ENCODE data around the gene ST6GALNAC5. TPM values are rescaled to one million over a fixed set of nuclear protein-coding genes. Genes with fewer than 3 reads are reported as not detected.

ST6GALNAC5 gene
- total RNA-seq, 1 donor from 2014 or later, result not detected

DNA sequence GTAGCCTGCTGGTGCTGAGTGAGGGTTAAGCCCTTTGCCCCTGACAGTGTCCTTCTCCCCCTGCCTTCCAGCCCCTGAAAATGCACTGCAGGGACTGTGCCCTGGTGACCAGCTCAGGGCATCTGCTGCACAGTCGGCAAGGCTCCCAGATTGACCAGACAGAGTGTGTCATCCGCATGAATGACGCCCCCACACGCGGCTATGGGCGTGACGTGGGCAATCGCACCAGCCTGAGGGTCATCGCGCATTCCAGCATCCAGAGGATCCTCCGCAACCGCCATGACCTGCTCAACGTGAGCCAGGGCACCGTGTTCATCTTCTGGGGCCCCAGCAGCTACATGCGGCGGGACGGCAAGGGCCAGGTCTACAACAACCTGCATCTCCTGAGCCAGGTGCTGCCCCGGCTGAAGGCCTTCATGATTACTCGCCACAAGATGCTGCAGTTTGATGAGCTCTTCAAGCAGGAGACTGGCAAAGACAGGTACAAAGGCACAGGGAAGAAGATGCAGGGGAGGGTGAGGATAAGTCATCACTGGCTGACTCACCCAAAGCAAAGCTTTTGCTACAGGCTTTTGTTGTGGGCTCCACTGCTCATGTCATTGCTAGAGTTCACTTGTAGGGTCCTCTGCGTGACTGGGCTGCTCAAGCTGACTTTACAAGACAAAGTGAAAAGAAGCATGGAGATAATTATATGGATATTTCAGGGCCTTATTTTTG lies 177.0 kb downstream of the ST6GALNAC5 start:
- DNase-seq (ENCODE audit: low read depth in 2 of 2), result no peak

DNA sequence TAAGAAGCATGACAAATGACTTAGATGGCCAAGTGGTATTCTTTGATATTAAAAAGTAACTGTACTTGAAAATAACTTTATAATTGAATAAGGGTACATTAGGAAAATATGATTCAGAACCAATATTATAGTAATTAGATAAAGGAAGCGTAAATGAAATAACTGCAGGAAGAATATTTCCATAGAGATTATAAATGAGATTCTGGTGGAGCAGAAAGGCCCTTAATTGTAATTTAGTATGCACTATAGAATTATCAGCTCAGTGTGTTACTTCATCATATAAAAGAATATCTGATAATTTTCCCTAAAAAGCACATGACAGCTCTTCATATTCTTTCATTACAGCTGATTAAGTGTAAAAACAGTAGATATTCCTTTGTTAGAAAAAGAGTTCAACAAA lies 180.3 kb downstream of the ST6GALNAC5 start:
- no peak for DNase-seq (ENCODE audit: low read depth in 2 of 2)

DNA sequence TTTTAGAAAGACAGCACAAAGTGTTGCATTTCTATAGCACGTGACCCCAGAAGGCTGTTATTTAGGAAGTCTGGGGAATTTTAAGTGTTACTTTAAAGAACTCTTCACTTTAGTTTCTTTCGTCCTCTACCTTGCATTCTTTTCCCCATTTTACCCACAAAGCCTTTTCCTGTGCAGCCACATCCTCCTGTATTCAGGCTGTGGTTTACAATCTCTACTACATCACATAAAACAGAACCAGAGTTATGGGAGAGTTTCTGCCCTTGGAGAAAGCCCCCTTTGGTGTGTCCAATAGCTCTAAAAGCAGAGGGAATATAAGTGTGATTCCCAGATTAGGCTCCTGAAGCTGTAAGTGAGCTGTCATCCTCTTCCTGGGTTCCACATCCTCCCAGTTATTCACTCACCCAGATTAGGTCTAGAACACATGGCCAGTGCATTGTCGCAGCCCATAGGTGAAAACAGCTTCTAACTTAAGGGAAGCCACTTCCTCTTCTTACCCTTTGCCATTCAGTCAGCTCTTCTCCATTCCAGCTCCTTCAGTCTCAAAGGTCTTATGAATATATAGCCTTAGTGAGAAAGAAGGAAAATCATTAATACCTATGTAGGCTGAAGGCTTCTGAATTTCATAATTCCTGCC lies 180.8 kb downstream of the ST6GALNAC5 start:
- no peak for DNase-seq (ENCODE audit: low read depth in 2 of 2)

DNA sequence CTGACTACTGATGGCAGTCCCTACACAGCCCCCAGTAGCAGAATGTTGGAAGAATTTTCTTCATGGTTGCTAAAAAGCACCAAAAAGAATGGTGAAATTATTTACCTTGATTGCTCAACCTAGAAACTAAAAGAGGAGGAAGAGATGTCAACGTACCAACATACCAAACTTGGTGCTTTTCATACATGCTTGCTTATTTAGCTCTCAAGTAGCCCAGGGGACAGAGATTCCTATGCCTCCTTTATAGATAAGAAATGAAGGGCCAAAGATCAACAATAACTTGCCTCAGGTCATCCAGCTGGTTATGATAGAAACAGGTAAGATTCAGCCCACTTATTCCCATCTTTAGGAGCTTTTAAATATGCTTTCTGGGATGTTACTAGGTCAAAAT lies 181.3 kb downstream of the ST6GALNAC5 start:
- DNase-seq (ENCODE audit: low read depth in 2 of 2), result no peak

DNA sequence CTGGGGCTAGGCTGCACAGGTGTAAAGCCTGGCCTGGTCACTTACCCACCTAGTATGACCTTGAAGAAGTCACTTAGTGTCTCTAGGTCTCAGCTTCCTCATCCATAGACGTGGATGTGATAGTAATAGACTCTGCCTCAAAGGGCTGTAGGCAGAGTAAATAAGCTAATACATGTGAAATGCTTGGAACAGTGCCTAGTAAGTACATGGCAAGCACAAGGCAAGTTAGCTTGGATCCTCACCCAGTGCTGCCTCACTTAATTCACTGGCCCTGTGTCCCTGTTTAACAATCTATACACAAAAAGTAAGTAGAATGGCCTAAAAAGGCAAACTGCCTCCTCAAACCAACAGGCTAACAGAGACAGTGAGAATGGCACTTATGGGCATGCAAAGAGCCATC lies 184.1 kb downstream of the ST6GALNAC5 start:
- DNase-seq (ENCODE audit: low read depth in 2 of 2), result no peak

DNA sequence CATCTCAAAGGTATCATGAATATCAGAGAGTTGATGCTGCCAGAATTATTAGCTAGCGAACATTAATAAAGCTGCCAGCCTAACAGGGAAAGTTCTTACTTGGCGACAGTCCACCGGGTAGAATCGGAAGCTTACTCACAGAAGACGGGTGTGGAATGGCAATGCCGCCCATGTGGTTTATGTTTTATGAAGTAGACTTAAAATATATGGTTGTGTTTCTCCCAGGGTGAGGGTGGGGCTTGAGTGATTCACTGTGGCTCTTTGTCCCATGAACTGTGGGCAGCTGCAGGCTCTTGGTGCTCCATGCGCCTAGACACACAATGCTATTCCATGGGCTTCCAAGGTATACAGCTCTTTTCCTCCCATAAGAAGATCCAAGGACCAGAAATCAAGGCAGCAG lies 189.2 kb downstream of the ST6GALNAC5 start:
- no peak for DNase-seq (ENCODE audit: low read depth in 2 of 2)

DNA sequence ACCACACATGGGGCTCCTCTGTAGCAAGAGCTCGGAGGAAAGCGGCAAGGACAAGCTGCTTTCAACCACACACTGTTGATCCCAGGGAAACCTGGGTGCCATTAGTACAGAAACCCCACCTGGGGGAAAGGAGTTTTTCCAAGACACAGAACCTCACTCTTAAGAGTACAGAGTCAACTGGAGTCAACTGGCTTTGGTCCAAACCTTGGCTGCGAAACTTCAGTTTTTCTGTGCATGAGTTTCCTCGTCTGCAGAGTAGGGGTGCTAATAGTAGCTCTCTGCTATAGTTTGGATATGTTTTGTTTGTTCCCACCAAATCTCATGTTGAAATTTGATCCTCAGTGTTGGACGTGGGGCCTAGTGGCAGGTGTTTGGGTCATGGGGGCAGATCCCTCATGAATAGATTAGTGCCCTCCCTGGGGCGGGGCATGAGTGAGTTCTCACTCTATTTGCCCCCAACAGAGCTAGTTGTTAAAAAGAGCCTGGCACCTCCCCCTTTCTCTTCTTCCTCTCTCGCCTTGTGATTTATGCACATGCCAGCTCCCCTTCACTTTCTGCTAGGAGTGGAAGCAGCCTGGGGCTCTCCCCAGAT lies 190.8 kb downstream of the ST6GALNAC5 start:
- DNase-seq (ENCODE audit: low read depth in 2 of 2), result no peak

DNA sequence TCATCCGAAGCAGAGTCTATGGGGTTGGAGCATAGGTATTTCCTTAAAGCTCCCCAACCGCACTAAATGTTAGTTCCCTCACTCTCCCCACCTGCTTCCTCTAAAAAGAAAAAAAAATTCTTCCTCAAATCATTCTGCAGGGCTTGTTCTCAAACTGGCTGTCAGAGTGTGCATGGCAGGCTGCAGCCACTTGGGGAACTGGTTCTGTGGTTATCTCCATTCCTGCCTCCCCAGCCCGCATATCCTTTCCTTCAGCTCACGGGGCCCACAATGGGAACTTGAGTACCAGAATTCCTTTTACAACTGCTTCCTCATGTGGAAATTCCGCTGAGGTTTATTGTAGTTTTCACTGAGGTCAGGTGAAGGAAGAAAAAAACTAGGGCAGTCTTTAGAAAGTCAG lies 192.7 kb downstream of the ST6GALNAC5 start:
- no peak for DNase-seq (ENCODE audit: low read depth in 2 of 2)

DNA sequence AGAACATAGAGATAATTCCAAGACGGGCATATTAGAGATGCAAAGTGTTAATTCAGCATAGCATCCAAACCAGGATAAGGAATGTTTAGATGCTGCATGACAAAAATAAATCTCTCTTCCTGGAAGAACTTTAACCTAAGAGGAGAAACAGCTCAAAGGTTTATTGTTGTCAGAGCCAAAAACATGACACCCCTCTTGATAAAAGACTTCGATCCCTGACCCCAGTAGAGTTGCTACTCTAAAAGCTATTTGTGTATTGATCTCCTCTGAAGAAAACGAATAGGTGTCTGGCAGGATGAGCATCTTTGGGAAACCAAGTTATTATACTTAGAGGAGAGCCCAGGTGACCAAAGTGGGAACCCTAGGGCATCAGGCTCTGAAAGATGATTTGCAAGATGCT lies 193.9 kb downstream of the ST6GALNAC5 start:
- no peak for DNase-seq (ENCODE audit: low read depth in 2 of 2)

DNA sequence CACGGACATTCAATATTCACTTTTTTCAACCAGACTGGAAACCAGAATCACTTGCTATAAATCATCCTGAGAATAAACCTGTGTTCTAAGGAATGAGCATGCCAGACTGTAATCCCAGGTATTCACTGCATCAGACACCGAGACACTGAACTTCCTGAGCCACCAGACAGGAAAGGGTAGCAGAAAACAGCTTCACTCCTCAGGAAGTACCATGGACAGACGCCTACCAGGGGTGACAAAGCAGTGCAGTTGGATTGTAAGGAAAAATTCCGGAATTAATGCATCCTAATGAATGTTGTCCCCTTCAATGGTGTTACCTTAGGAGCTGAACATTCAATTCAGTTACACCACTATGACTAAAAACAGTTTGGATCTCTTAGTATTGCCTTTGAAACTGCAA lies 195.8 kb downstream of the ST6GALNAC5 start:
- DNase-seq (ENCODE audit: low read depth in 2 of 2), result peak; percentile 14 to 27

DNA sequence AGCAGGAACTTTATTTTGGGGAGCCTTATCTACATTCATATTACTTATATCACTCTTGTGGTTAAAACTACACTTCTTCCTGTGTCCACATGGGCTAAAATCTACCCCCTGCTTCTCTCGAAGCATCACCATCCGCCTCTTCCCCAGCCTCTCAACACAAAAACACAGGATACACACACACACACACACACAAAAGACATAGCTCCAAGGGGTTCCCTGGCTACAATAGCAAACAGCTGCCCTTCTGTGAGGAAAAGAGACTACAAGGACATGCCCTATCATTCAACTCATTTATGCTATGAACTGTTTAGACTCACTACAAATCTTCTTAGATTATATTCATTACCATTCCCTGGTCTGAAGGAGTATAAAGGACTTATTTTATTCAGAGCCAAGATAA lies 197.0 kb downstream of the ST6GALNAC5 start:
- DNase-seq (ENCODE audit: low read depth in 2 of 2), result no peak

DNA sequence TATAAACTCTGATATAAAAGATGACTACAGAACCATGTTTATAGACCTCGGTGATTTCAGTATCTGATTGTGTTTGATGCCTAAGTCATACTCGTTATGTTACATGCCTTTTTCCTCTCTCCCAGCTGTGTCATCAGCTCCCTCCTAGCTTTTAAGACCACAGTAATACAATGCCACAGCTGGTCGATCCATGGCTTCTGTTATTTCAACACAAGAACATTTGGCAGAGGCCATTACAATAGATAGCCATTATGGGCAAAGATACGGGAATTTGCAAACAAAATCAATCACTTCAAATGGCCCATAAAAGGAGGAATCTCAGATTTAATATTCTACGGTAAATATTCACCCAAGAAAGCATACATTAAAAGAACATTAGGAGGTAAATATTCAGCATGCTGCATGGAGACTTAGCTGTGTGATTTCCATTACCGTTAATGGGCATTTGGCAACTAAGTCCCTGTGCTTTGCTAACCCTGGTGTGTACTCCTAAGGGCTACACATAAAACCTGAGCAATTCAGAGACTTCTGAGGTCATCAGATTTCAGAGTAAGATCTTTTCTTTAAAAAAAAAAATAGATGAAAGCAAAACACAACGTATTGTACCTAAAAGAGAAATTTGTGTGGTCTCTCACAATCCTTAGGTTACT lies 198.5 kb downstream of the ST6GALNAC5 start:
- no peak for DNase-seq (ENCODE audit: low read depth in 2 of 2)

DNA sequence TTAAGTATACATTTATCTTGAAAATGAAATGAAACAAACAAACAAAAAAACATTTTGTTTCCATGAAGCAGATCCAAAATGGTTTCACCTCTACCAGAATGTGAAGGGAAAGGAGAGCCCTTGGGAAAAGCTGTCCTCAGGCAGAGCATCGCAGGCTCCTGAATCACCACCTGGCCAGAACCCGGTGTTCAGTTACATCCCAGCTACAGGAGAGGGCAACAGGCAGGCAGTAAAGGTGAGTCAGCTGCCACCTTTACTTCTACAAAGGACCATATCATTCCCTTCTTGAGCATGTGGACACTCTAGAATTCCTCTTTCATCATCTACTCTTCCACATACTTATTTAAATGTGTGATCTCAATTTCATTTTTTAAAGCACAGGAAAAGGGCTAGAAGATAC lies 200.7 kb downstream of the ST6GALNAC5 start:
- no peak for DNase-seq (ENCODE audit: low read depth in 2 of 2)

DNA sequence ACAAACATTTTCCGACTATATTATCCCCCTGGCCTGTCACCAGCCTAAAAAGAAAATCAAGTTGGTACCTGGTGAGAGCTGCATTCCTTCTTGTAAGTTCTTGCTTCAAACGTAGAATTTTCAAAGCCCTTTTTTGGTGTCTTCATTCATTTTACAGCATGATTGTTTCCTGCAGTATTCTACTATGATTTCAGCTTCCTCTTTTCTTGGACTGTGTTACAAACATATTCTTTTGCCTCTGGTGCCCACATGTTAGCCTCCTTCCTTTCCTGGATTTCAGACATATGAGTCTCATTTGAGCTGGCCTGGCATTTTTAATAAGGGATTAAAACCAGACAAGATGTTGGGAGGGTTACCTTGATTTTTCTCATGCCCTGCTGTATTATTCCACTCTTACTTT lies 209.5 kb downstream of the ST6GALNAC5 start:
- no peak for DNase-seq (ENCODE audit: low read depth in 2 of 2)

DNA sequence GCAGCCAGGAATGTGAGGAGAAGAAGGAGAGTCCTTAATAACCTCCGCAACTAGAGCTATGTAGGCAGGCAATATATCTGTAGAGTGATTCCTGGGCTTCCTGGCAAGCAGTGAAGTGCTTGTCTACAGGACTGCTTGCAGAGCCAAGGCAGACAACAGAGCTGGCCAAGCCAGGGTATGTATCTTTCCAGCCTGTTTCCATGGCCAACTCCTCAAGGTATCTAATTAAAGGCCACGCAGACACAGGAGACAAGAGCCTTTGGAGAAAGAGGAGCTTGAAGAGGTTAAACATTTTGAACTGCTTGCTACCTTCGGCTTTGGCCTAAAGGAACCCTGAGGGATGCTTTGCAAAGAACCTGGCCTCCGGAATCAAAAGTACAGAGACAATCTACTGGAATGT lies 214.6 kb downstream of the ST6GALNAC5 start:
- DNase-seq (ENCODE audit: low read depth in 2 of 2), result no peak

DNA sequence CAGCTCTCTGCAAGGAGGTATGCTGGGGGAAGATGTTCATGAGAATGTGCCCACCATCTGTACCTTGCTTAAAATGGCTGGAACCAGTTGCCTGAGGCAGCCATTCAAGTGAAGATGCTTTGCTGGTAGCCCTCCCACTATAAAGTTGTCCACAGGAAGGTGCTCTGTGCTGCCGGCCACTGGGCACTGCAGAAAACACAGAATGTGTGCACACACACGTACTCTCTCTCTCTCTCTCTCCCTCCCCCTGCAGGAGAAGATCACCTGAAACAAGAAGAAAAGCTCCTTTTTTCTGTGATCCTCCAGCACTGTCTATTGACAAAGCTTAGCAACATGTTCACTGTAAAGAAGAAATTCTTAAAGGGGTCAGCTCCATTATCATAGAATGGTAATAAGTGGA lies 217.2 kb downstream of the ST6GALNAC5 start:
- DNase-seq (ENCODE audit: low read depth in 2 of 2), result no peak

DNA sequence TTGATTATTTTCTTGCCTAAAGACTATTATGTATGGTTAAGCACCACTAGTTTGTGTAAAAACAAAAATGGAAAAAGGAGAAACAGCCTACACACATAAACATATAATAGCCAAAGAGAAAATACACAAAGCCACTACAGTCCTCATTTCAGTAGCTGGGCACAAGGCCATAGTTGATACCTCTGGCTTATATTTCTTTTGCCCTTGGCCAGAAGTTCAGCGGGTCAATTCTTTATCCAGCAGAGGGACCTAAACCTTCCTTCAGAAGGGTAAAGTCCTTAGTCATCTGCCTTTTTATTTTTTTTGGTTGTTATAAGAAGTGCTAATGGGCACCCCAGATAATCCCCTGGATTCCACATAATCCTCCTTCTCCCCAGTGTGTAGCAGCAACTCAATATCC lies 217.8 kb downstream of the ST6GALNAC5 start:
- DNase-seq (ENCODE audit: low read depth in 2 of 2), result no peak

DNA sequence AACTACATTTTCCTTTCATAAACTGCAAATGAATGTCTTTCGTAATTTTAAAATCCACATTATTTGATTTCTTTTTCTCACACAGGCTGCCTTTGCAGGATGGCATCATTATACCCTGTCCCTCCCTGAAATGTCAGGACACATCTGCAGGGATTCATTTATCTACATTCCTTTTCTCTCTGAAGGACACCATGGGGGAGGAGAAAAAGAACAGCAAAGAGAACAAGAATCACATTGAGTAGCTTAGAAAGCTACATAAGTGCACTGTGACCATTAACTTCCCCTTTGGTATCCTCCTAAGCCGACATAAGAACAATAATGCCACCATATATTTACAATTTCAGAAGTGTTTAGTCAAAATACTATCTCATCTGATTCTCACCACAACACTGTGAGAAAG lies 222.5 kb downstream of the ST6GALNAC5 start:
- DNase-seq (ENCODE audit: low read depth in 2 of 2), result no peak

DNA sequence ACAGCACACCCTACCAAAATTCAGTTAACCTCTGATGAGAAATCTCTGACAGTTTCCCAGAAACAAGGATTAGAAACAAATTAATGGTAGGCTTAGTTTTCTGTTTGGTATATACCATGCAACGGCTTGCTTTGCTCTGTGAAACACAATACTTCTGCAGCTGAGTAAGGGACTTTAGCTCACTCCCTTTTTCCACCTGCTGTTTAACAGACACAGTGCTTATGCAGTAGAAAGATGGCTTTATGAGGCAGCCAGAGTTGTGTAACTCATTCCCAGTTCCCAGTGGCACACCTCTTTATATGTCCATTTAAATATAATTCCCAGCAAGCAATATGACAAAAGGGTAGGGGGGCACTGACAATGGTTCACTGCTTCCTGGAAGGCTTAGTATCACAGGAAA lies 228.0 kb downstream of the ST6GALNAC5 start:
- no peak for DNase-seq (ENCODE audit: low read depth in 2 of 2)

DNA sequence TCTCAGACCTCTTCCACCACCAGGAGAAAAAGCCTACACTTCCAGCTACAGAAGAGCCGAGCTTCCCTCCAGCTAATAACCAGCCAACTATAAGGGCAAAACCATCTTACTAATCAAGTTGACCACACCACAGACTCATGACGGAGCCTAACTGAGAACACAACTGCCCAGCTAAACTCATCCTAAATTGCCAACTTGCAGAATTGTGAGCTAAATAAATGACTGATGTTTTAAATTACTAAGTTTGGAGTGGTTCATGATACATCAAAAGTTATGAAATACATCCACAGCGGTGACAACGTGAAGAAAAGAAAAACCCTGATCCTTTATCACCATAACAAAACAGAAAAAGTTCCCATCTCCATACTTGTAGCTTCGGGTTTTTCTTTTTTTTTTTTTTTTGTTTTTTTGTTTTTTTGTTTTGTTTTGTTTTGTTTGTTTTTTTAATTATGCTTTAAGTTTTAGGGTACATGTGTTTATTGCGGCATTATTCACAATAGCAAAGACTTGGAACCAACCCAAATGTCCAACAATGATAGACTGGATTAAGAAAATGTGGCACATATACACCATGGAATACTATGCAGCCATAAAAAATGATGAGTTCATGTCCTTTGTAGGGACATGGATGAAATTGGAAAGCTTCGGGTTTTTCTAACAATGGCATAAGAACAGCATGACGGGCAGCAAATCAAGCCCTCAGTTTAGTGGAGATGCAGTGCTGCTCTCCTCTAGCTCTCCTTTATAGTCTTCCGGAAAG lies 229.4 kb downstream of the ST6GALNAC5 start:
- no peak for DNase-seq (ENCODE audit: low read depth in 2 of 2)

DNA sequence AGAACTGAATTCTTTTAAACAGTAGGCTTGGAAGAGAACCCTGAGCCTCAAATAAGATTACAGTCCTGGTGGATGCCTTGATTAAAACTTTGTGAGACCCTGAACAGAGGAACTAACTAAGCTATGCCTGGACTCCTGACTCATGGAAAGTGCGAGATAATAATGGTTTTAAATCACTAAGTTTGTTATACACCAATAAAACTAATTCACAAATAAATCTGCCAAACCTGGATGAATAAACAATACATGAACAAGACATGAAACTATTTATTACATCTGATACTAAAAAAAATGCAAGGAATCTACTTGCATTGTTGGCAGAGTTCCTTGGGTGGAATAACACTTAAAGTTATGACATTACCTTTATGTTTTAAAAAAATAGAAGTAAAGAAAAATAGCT lies 233.6 kb downstream of the ST6GALNAC5 start:
- DNase-seq (ENCODE audit: low read depth in 2 of 2), result no peak

DNA sequence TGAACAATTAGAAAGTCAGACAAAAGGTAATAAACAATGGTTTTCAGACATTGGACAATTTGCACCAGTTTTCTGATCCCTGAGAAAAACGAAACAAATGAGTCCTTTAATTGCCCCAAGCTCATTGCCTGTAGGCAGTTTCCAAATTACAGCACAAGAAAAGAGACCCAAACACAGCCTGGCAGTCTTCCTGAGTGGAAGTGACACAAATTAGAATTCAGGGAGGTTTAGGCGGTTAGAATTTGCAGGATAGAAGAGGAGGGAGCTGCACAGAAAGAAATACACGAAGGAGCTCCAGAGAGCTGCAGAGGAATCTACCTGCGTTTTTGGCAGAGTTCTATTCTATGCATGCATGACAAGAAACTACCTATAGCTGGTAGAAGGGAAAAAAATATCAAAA lies 236.2 kb downstream of the ST6GALNAC5 start:
- DNase-seq (ENCODE audit: low read depth in 2 of 2), result no peak

Measured in lung microvascular endothelial cell (primary cell).